Testis (tissue), 3 donors: ENCODE data around the gene EDNRB. TPM values are rescaled to one million over a fixed set of nuclear protein-coding genes. Genes with fewer than 3 reads are reported as not detected.
A peak's percentile ranks its signal among the peaks of the same experiment; 100 is the strongest.

ENCODE experiments used
- DNase-seq: peaks from one replicate; pipeline ENCODE4 v3.0.0-alpha.2; 2019
- H3K27ac ChIP-seq, 2 donors: fragments of 200-600 bp; sonication (generic); one replicate each; pipeline ENCODE4 v1.5.1; 2019
- H3K27me3 ChIP-seq: fragments of 200-600 bp; sonication (generic); one replicate; pipeline ENCODE4 v1.5.1; 2019
- H3K36me3 ChIP-seq: fragments of 200-600 bp; sonication (generic); one replicate; pipeline ENCODE4 v1.5.1; 2017; ENCODE audit warnings: low read depth; ENCODE audit errors: missing control alignments
- H3K4me1 ChIP-seq: fragments of 200-600 bp; sonication (generic); one replicate; pipeline ENCODE4 v1.5.1; 2019
- H3K4me3 ChIP-seq, 2 donors: fragments of 200-600 bp; sonication (generic); one replicate each; pipeline ENCODE4 v1.5.1; 2017 to 2019
- H3K9me3 ChIP-seq: fragments of 200-600 bp; sonication (generic); one replicate; pipeline ENCODE4 v1.5.1; 2017
- POLR2A ChIP-seq: fragments of 450-650 bp; IDR thresholded peaks from one replicate; pipeline ENCODE4 v1.6.1; 2017; ENCODE audit warnings: antibody characterized with exemption, mild to moderate bottlenecking, moderate library complexity
- WGBS, 2 donors: methylation state at CpG; one replicate each; pipeline ENCODE4 v1.1.5; 2018; 5-methylcytosine and 5-hydroxymethylcytosine counted together
- intact Hi-C: fragments of 100-400 bp; cut with DNase I; formaldehyde crosslinking; loops from one replicate; pipeline ENCODE4 v1.15.1; 2023; ENCODE audit warnings: low total_unique reads
- polyA plus RNA-seq: library from polyadenylated mRNA; stranded (reverse); fragments of 350-450 nt; fragmentation: Illumina TruSeq; extraction: RNeasy Lipid Tissue Mini Kit (QIAGEN cat#74804); gene quantifications from one replicate; pipeline ENCODE4 v1.2.3, GENCODE V29; 2014; ENCODE audit warnings: low read depth, low replicate concordance; ENCODE audit not compliant: insufficient read depth
- total RNA-seq, 2 donors: library from RNA; depleted of rRNA; stranded (reverse); fragments of >200 nt; gene quantifications; one replicate each; pipeline ENCODE4 v1.2.3, GENCODE V29; 2016
- TF ChIP-seq, protein P1 (sequence below), 3 experiments: fragments of 450-650 bp in 2 of 3; fragments of 200-600 bp in 1 of 3; sonication (generic) in 1 of 3; IDR thresholded peaks; one replicate each; pipeline ENCODE4 v1.5.1; 2016 to 2019; ENCODE audit warnings: antibody characterized with exemption in 3 of 3, mild to moderate bottlenecking in 2 of 3, moderate library complexity in 1 of 3

The EDNRB gene
- total and polyA plus RNA-seq, 3 donors from 2014 or later, result 3.5 to 5.9 (median 4.6) TPM

- WGBS, 2 donors, result 86 to 89% methylated on average over 2 of the region's 2 CpGs
- no peaks in the 10 kb centered on the region for H3K9me3 ChIP-seq
- H3K4me1 ChIP-seq, result no peaks in the 10 kb centered on the region
- no peaks in the 10 kb centered on the region for H3K27me3 ChIP-seq
- TF ChIP-seq, protein P1, sequence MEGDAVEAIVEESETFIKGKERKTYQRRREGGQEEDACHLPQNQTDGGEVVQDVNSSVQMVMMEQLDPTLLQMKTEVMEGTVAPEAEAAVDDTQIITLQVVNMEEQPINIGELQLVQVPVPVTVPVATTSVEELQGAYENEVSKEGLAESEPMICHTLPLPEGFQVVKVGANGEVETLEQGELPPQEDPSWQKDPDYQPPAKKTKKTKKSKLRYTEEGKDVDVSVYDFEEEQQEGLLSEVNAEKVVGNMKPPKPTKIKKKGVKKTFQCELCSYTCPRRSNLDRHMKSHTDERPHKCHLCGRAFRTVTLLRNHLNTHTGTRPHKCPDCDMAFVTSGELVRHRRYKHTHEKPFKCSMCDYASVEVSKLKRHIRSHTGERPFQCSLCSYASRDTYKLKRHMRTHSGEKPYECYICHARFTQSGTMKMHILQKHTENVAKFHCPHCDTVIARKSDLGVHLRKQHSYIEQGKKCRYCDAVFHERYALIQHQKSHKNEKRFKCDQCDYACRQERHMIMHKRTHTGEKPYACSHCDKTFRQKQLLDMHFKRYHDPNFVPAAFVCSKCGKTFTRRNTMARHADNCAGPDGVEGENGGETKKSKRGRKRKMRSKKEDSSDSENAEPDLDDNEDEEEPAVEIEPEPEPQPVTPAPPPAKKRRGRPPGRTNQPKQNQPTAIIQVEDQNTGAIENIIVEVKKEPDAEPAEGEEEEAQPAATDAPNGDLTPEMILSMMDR (IDR thresholded peaks at IDR 0.05), result no peak
- TF ChIP-seq POLR2A, result no peak
- no peak overlapping the region for H3K4me3 ChIP-seq
- DNase-seq, result no peak
- H3K36me3 ChIP-seq, result no peaks in the 10 kb centered on the region
- intact Hi-C loops, result no loop called here
- no peak overlapping the region for H3K27ac ChIP-seq
Measured at GRCh38 chr13:77883328-77883727, 35.3 kb downstream of the EDNRB start.

DNA sequence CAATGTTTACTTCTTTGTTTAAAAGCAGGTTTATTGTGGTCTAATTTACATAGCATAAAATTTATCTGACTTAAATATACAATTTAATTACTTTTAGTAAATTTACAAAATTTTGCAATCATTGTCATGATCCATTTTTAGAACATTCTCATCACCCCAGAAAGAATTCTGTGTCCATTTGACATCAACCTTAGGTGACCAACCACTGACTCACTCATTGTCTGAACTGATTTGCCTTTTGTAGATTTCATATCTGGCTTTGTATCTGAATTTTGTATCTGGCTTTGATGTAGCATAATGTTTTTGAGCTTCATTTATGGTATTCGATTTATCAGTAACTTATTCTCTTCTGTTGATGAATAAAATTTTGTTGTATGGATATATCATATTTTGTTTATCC, 40.4 kb downstream of the EDNRB start:
- Histone ChIP-seq H3K9me3 (no peaks in the 10 kb centered on the region), H3K27me3 (no peaks in the 10 kb centered on the region), H3K36me3 (no peaks in the 10 kb centered on the region), H3K4me3 (no peak overlapping the region), H3K27ac (no peak overlapping the region), H3K4me1 (no peaks in the 10 kb centered on the region)
- TF ChIP-seq, protein P1 (IDR thresholded peaks at IDR 0.05), result no peak
- no peak for TF ChIP-seq POLR2A
- intact Hi-C loops, result no loop called here
- no peak for DNase-seq
- 89 to 95% methylated on average over 1 of the region's 1 CpG for WGBS, 2 donors

DNA sequence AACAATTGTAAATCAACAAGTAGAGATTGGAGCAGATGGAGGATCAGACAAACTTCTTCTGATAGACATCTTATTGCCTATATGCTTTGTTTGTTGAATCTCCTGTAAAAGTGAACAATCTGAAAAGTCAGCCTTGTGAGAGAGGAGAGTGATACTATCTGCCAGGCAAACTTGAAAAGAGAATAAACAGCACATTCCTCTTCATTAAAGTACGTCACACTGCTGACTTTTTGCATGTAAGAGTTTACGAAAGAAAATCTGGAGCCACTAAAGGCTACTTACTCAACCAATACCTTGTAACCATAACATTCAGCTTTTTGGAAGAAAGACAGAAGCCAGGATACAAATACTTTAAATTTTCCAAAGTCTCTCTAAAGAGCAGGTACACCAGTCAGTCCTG, 42.5 kb downstream of the EDNRB start:
- 83 to 90% methylated on average over 2 of the region's 2 CpGs for WGBS, 2 donors
- TF ChIP-seq, protein P1 (IDR thresholded peaks at IDR 0.05), result no peak
- TF ChIP-seq POLR2A, result no peak
- no peak for DNase-seq
- Histone ChIP-seq H3K9me3 (no peaks in the 10 kb centered on the region), H3K4me1 (no peaks in the 10 kb centered on the region), H3K27ac (no peak overlapping the region), H3K36me3 (no peaks in the 10 kb centered on the region), H3K27me3 (no peaks in the 10 kb centered on the region), H3K4me3 (no peak overlapping the region)
- intact Hi-C loops, result no loop called here

GRCh38 chr13:77874406-77874805, 44.2 kb downstream of the EDNRB start:
- H3K4me1 ChIP-seq, result no peaks in the 10 kb centered on the region
- H3K36me3 ChIP-seq, result no peaks in the 10 kb centered on the region
- no peak for TF ChIP-seq POLR2A
- TF ChIP-seq, protein P1 (IDR thresholded peaks at IDR 0.05), result no peak
- intact Hi-C loops, result no loop called here
- no peak overlapping the region for H3K4me3 ChIP-seq
- no peaks in the 10 kb centered on the region for H3K9me3 ChIP-seq
- 73 to 80% methylated on average over 4 of the region's 4 CpGs for WGBS, 2 donors
- no peaks in the 10 kb centered on the region for H3K27me3 ChIP-seq
- H3K27ac ChIP-seq, result no peak overlapping the region
- no peak for DNase-seq

- H3K27ac ChIP-seq, result no peak overlapping the region
- intact Hi-C loops, result no loop called here
- WGBS, 2 donors, result 60% methylated on average over 1 to 5 of the region's 5 CpGs
- peak; percentile 17 for DNase-seq
- TF ChIP-seq, protein P1 (IDR thresholded peaks at IDR 0.05), result no peak
- no peak for TF ChIP-seq POLR2A
- H3K27me3 ChIP-seq, result no peaks in the 10 kb centered on the region
- no peak overlapping the region for H3K4me3 ChIP-seq
- no peaks in the 10 kb centered on the region for H3K36me3 ChIP-seq
- H3K4me1 ChIP-seq, result no peaks in the 10 kb centered on the region
- no peaks in the 10 kb centered on the region for H3K9me3 ChIP-seq
Measured at GRCh38 chr13:77872995-77873394, 45.6 kb downstream of the EDNRB start.
